Posterior cingulate gyrus (tissue), 11 donors: Measurements from ENCODE around the gene DOCK4.

Experiments used
- DNase-seq, 10 donors: peaks; one replicate each; pipeline versions ENCODE4 v3.0.0 to v3.0.0-alpha.2; 2020 to 2021; ENCODE audit warnings: mixed read lengths in 3 of 10
- intact Hi-C: fragments of 100-400 bp; cut with DNase I; formaldehyde crosslinking; loops from one replicate; pipeline ENCODE4 v1.15.1; 2023

The DOCK4 gene

GRCh38 chr7:111846898-111847297 lies 359.3 kb downstream of the DOCK4 start:
- intact Hi-C loops: no loop called here
- no peak for DNase-seq

- intact Hi-C loops: no loop called here
Observed at GRCh38 chr7:111845853-111846252, 360.3 kb downstream of the DOCK4 start.

GRCh38 chr7:111844904-111845671 lies 361.1 kb downstream of the DOCK4 start:
- intact Hi-C loops: no loop called here

More at GRCh38 chr7:111845853-111846252, 360.3 kb downstream of the DOCK4 start:
- DNase-seq: no peak

DNA sequence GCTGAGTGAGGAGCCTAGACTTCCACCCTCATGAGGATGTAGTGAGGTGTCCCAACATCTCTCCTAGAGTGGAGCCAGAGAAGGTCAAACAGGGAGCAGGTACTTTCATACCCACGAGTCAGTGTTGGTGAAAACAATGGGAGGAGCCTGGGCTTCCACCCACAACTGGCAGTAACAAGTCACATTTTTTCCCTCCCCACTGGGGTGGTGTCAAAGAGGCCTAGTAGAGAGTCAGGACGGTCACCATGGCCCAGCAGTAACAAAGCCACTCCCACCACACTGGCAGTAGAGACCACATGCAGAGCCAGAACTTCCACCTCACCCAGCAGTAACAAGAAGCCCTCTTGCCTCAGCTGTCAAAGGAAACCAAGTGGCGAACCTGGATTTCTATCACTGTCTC lies 363.7 kb downstream of the DOCK4 start:
- DNase-seq: no peak
- intact Hi-C loops: no loop called here

More at GRCh38 chr7:111844904-111845671, 361.1 kb downstream of the DOCK4 start:
- DNase-seq: no peak

DNA sequence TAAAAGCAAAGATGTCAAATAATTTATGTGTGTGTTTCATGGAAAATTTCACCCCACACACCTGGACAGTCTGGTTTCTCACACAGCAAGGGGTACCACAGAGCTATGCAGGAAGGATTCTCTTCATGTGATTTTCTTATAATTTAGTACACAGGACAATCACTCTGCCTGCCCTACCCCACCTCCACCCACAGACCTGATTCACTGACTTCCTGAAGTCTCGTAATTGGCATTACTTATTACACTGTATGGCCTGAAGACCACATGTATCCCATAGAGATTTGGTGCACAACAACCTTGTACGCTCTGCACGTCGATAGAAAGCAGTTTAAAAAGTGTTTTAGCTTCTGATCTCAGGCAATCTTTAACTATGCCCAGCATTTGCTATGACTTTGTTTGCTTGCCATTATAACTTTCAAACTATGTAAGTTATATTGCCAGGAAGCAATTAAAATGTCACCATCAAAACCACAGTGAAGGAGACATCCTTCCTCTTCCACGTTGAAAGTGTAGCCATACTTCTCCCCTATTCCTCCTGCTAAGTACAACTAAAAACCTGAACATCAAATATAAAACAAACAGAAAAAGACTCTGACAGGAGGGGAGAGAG lies 364.5 kb downstream of the DOCK4 start:
- intact Hi-C loops: no loop called here

DNA sequence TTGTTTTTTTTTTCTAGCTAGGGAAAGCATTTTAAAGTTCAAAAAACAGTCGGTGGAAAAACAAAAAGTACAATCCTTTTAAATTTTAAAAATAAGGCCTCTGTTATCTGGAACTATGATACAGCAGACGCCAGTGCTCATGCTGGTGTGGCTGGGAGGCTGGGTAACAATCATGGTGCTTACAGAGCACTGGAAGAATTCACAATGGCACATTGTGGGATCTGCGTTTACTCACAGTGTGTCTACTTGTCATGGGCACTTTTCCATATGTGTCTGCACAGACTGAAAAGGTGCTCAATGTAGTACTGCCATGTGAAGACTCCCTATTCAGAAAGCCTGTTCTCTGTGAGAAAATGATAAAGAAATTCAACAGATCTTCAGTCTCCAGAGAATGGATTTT lies 365.7 kb downstream of the DOCK4 start:
- DNase-seq: peak in 1 of 10 donors; percentile 36

More for the DNA sequence above, 364.5 kb downstream of the DOCK4 start:
- no peak for DNase-seq

DNA sequence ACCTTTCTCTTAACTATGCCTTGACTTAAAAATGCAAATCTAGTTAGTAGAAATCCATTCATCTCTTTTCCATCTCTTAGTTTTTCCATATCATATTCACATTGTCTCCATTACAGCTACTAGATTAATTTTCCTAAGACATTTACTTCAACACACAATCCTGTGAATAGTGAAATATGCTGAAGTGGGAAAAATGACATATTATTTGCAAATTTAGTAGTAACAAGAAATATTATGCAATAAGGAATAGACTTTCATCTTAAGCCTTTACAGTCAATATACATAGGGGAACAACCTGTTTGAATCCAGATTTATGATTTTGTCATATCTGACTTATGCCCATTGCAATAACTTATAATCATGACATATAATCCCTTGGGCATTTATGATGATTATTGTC lies 366.9 kb downstream of the DOCK4 start:
- DNase-seq: no peak
- intact Hi-C loops: no loop called here

More for the DNA sequence above, 365.7 kb downstream of the DOCK4 start:
- intact Hi-C loops: no loop called here

- DNase-seq: no peak
- intact Hi-C loops: no loop called here
Observed at GRCh38 chr7:111836592-111836991, 369.6 kb downstream of the DOCK4 start.

- intact Hi-C loops: no loop called here
- DNase-seq: no peak
Observed at GRCh38 chr7:111835066-111835465, 371.1 kb downstream of the DOCK4 start.

- DNase-seq: no peak
- intact Hi-C loops: no loop called here
Observed at GRCh38 chr7:111834367-111834766, 371.8 kb downstream of the DOCK4 start.

DNA sequence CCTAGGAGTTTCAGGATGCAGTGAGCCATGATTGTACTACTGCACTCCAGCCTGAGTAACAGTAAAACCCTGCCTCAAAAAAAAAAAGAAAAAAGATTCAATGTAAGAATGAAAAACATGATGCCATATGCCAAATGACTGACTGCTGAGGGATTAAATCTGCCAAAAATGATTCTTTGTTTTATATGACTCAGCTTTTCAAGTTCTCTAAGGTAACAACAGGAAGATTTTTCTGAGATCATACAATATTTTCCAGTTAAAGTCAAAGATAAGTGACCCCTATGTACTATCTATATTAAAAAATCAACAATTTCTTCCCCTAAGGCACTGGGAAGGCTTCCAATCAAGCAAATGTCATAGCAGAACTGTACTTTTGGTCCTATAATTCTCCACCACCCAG lies 372.7 kb downstream of the DOCK4 start:
- intact Hi-C loops: no loop called here
- no peak for DNase-seq

GRCh38 chr7:111832174-111832573 lies 374.0 kb downstream of the DOCK4 start:
- no peak for DNase-seq
- intact Hi-C loops: no loop called here

DNA sequence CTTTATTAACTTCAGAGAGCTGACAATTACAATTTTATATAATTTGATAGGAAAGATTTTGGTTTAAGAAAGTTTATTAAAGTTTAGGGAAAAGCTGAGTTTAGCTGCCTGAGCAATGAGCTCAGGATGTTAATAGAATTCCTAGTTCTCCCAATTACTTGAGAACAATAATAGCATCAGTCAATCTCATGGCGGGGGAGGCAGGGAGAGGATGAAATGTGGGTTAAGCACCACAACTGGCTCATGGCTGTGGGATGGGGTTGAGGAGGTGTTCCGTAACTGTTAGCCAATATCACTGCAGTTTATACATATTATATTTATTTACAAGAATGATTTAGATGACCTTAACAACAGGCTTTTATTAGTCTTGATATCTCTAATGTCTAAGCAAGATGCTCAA lies 377.0 kb downstream of the DOCK4 start:
- DNase-seq: no peak
- intact Hi-C loops: no loop called here

GRCh38 chr7:111827863-111828504 lies 378.2 kb downstream of the DOCK4 start:
- intact Hi-C loops: no loop called here

DNA sequence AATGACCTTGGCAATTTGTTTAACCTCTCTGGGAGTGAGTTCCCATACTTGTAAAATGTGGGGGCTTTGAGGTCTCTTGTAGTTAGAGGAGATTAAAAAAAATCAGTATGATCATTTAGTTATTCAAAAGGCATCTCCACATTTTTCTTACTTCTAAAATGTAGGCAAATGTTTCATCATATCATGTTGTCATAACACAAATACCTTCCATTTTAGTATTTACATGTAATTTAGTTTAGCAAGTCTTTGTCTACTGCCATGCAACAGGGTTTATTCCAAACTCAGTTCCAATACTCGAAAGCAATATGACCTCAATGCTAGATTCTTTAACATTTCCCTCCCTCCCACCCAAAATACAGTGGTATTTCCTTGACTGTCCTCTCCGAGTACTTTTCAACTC lies 381.2 kb downstream of the DOCK4 start:
- DNase-seq: no peak
- intact Hi-C loops: no loop called here

More at GRCh38 chr7:111827863-111828504, 378.2 kb downstream of the DOCK4 start:
- DNase-seq: no peak

GRCh38 chr7:111823826-111824225 lies 382.4 kb downstream of the DOCK4 start:
- intact Hi-C loops: no loop called here
- DNase-seq: no peak

DNA sequence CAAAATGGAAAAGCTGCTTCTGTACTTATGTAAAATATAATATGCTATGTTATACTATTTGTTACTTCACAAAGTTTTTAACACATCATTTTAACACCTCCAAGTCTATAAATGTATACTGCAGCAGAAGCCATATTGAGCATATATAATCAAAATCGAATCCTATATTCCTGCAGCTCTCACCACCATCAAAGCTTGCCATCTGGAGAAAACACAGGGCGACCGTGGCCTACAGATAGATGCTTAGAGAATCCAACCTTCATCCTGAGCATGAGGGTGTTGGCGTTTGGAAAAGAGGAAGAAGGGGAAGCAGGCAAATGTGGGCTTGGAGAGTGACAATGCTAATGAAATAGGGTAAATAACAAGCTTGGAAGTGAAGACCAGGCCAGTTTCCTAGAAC lies 385.2 kb downstream of the DOCK4 start:
- peak in 2 of 10 donors; percentile 23 to 76 for DNase-seq
- intact Hi-C loops: no loop called here

DNA sequence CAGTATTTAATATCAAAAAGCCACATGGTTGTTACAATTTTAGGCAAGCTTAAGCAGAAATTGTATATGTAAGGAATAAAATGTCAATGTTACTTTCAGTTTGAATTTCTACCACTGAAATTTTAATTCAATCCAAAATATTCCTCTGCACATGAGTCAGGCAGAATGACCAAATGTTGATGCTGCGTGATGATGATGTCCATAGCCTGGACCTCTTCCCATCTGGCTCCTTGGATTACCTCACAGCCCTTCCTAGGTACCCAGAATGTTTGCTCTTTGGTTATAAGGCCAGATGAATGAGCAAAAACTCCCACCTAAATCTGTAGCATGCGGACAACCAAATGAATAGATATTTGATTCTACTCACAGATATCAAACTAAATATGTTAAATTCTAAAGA lies 385.6 kb downstream of the DOCK4 start:
- no peak for DNase-seq
- intact Hi-C loops: no loop called here

- intact Hi-C loops: no loop called here
- peak in 3 of 10 donors; percentile 11 to 85 (median 15) for DNase-seq
Observed at GRCh38 chr7:111820121-111820520, 386.1 kb downstream of the DOCK4 start.

DNA sequence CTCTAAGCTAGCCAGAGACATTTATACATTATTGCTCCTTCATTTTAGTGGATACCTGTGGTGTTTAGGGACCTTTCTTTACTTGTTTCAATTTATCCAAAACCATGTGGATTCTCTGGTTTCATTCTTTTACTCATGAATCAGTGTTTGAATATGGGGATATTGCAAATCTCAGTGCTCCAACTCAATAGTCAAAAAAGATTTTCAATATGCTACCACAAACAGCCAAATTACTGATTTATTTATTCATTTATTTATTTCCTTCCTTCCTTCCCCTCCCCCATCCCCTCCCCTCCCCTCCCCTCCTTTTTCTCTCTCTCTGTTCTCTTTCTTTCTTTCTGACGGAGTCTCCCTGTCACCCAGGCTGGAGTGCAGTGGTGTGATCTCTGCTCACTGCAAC lies 390.8 kb downstream of the DOCK4 start:
- intact Hi-C loops: no loop called here
- DNase-seq: no peak

- intact Hi-C loops: no loop called here
- no peak for DNase-seq
Observed at GRCh38 chr7:111813306-111813705, 392.9 kb downstream of the DOCK4 start.

DNA sequence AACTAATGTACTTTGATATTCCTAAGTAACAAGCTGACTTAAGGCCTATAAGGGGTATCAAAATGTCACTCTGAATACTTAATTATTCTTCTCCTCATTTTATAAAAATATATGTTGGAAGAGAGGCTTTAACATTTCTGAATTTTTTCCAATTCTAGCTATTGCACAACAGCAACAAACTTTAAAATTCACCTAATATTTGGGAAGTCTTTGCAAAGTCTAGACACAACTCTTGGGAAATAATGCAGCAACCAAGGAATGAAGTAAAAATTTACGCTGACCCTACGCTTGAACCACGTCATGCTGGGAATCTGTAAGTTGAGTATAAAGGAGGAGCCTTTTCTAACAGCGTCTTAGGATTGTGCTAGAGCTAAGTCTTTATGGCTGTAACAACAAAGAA lies 400.0 kb downstream of the DOCK4 start:
- no peak for DNase-seq
- intact Hi-C loops: no loop called here
